IPS-18a (cell line): ENCODE results near the gene ANKRD18A.

ENCODE experiments used
- H3K27ac ChIP-seq: one replicate; pipeline ENCODE4 v1.5.1; 2013; ENCODE audit warnings: low read length
- H3K27me3 ChIP-seq: one replicate; pipeline ENCODE4 v1.6.1; 2013; ENCODE audit warnings: mild to moderate bottlenecking, low read length; ENCODE audit not compliant: control insufficient read depth, insufficient read depth
- H3K36me3 ChIP-seq: one replicate; pipeline ENCODE4 v1.6.1; 2013; ENCODE audit warnings: low read depth, low read length; ENCODE audit not compliant: control insufficient read depth
- H3K4me1 ChIP-seq: one replicate; pipeline ENCODE4 v1.6.1; 2013; ENCODE audit warnings: low read depth, low read length; ENCODE audit not compliant: control insufficient read depth
- H3K4me3 ChIP-seq: one replicate; pipeline ENCODE4 v1.5.1; 2013; ENCODE audit warnings: low read length
- H3K9ac ChIP-seq: one replicate; pipeline ENCODE4 v1.6.1; 2013; ENCODE audit warnings: mild to moderate bottlenecking, low read length, moderate library complexity
- H3K9me3 ChIP-seq: one replicate; pipeline ENCODE4 v1.6.1; 2013; ENCODE audit warnings: low read depth, low read length; ENCODE audit not compliant: control insufficient read depth

Gene ANKRD18A

DNA sequence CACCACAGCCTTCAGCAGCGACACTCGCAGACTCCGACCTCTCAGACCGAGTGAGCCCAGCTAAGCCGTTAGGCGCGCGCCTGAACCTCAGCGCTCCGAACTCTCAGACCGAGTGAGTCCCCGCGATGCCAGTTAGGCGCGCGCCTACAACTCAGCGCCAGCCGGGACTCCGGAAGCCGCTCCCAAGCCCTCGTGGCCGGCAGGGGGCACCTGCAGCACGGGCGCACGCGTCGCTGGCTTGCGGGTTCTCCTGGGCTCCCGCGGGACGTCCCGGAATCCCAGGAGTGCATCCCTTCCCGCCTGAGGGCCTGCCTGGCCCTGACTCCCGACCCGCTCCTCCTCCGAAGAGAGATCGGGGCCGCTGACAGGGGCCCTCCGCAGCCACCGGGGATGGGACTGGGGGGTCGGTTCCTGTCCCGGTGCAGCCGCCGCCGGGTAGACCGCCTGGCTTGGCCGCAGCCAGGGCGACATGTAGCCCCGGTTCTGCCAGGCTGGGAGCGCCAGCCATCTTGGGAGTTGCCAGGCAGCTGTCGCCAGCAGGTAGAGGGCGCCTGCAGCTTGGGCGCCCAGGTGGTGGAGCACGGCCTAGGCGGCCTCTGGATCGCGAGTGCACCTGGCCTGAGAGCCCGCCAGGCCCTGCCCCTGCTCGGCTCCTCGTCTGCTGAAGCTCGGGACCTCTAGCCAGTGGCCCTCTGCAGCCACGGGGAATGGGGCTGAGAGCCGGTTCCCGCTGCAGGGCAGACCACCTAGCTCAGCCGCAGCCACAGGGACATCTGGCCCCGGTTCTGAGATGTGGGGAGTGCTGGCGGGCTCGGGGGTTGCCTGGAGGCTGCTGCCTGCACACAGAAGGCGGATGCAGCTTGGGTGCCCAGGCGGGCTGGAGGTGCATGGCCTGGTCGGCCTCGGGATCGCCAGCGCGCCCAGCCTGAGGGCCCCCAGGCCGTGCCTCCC, at the start of gene ANKRD18A:
TSS of gene ANKRD18A (minus strand) at position 114 of the 951 bp plus-strand sequence. CDS start 311 bp downstream, outside the sequence.
- Histone ChIP-seq H3K27me3 (peaks cover 7% of the 10 kb centered on the region), H3K36me3 (no peaks in the 10 kb centered on the region), H3K4me1 (peaks cover 4% of the 10 kb centered on the region), H3K9ac (peak within 1 kb of the TSS; percentile 76), H3K4me3 (peak within 1 kb of the TSS; percentile 78), H3K27ac (no peak within 1 kb of the TSS), H3K9me3 (peaks cover 9% of the 10 kb centered on the region)

DNA sequence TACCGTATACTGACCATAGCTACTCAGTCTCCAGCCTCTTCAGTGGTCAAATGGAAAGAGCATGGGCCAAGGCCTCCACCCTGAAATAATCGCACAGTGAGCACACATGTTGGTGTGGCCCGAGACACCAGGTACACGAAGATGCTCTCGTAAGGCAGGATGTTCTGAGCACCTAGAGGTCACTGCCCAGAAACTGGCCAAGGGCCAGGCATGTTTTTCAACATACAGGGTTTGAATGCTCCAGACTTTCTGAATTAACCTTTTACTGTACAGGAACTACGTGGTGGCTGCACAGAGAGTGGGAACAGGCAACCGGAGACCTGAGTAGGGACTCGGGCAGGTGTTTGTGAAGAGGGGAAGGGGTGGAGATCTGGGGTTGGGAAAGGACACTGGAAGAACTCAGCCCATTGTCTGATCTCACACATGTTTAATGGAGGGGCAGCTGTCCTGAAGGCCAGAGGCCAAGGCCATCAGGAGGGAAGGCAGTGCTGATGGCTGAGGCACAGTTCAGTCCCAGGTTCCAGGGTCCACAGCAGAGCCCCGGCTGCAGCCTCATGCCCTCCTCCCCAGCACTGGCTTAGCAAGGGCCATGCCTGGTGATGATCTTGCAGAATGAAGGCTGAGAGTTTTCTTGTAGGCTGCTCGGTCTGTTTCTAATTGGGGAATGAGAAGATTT, 48.5 kb upstream of the ANKRD18A start:
- Histone ChIP-seq H3K4me1 (peaks cover 22% of the 10 kb centered on the region), H3K4me3 (no peak overlapping the region), H3K27me3 (no peaks in the 10 kb centered on the region), H3K9me3 (no peaks in the 10 kb centered on the region), H3K36me3 (no peaks in the 10 kb centered on the region), H3K27ac (no peak overlapping the region), H3K9ac (no peak overlapping the region)

DNA sequence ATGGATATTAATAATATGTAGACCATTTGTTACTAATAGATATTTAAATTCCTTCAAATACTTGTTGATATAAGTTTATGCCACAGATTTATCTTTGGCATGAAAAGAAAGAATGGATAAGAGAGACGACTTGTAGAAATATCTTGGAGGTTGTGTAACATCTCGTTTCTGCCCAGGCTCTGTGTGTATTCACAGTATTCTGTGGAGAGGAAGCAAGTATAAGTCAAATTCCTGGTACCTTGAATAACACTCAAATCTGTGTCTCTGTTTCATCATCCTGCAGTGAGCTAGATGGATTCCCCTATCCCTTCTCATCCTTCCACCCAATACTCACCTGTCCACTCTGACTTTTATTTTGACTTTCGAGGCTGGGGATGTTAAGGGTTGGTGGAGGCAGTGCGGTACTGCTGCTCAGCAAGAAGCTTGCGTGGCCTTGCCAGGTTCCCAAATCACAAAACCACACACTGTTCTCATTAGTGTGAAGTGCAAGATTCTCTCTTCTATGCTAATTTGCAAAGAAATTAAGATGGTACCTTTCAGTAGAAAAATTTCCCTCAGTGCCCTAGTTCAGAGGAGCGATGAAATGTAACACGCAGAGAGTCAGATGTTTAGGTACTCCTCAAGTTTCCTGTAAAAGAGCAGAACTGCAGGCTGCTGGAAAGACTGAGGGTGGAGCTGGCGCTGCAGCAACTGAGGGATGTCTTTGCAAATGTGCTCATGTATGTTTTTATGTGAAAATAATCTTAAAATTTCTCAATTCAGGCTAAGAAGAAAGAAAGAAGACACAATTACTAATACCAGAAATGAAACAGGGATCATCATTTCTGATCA, 42.6 kb upstream of the ANKRD18A start:
- Histone ChIP-seq H3K4me3 (no peak overlapping the region), H3K9ac (no peak overlapping the region), H3K9me3 (no peaks in the 10 kb centered on the region), H3K27ac (no peak overlapping the region), H3K4me1 (no peaks in the 10 kb centered on the region), H3K27me3 (no peaks in the 10 kb centered on the region), H3K36me3 (no peaks in the 10 kb centered on the region)

DNA sequence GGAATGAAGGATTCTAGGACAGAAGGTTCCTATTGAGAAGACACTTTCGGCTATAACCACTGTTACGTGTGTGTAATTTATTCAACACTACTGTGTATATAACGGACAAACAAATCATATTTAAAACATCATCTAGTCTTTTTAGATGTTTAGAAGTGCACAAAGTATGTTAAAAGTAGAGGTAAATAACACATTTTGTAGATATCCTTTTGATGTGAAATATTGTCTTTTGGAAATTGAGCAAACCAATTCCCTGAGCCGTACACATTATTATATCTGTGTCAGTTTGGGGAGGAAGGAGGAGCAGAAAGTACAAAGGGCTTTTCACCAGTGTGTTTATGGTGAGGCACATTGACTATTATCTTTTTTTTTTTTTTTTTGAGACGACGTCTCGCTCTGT, 39.1 kb upstream of the ANKRD18A start:
- Histone ChIP-seq H3K27ac (no peak overlapping the region), H3K36me3 (no peaks in the 10 kb centered on the region), H3K4me3 (no peak overlapping the region), H3K9me3 (no peaks in the 10 kb centered on the region), H3K9ac (no peak overlapping the region), H3K27me3 (no peaks in the 10 kb centered on the region), H3K4me1 (no peaks in the 10 kb centered on the region)

DNA sequence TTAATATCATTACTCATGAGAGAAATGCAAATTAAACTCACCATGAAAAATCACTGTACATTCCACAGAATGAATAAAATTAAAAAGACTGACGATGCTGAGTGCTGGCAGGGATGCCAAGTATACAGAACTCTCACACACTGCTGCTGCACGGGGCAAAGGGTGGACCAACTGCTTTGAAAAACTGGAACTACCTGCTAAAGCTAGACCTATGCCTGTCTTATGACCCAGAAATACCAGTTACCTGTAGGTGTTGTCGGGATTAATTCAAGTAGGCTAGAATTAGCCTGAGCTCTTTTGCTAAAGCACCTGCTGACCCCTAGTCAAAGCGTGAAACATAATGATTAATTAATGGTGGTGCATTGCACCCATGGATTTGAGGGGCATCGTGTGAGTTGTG, 36.5 kb upstream of the ANKRD18A start:
- H3K9ac ChIP-seq = no peak overlapping the region
- no peaks in the 10 kb centered on the region for H3K27me3 ChIP-seq
- H3K36me3 ChIP-seq = no peaks in the 10 kb centered on the region
- no peak overlapping the region for H3K4me3 ChIP-seq
- H3K9me3 ChIP-seq = no peaks in the 10 kb centered on the region
- no peaks in the 10 kb centered on the region for H3K4me1 ChIP-seq
- no peak overlapping the region for H3K27ac ChIP-seq

DNA sequence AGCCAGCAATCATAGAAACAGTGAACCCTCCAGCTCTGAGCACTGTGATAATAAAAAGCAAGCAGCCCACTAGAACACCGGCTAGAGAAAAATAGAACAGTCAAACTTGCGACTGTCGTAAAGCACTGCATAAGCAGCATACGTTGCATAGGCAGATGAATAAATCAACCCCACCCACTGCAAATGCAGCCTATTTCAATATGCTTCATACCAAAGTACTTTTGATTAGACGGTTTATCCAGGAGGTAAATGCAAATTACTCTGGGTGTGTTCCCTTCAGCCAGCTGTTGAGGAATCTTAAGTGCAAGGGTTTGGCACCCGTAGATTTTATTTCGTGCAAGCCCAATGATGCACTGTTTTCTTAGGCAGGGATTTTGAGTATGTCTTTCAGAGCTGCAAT, 32.1 kb upstream of the ANKRD18A start:
- H3K4me3 ChIP-seq = no peak overlapping the region
- no peaks in the 10 kb centered on the region for H3K27me3 ChIP-seq
- H3K27ac ChIP-seq = no peak overlapping the region

DNA sequence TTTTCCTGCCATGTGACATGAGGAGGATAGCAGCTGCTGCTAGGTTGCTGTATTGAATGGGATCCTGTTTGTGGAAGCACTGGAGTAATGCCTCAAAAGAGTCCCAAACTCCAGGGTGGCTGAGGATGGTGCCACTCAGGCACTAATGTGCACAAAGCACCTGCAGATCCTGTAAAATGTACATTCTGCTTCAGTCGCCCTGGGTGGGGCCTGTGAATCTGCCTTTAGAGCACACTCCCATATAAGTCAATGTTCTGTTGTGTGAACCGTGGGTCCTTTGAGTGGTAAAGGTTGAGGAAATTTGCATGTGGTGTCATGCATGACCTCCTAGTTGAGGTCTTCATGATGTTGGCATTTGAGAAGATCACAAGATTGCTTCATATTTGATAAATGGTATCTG, 31.6 kb upstream of the ANKRD18A start:
- Histone ChIP-seq H3K36me3 (no peaks in the 10 kb centered on the region), H3K4me1 (no peaks in the 10 kb centered on the region), H3K9ac (no peak overlapping the region), H3K4me3 (no peak overlapping the region), H3K27ac (no peak overlapping the region), H3K9me3 (no peaks in the 10 kb centered on the region), H3K27me3 (no peaks in the 10 kb centered on the region)

More for the DNA sequence above, 32.1 kb upstream of the ANKRD18A start:
- no peaks in the 10 kb centered on the region for H3K9me3 ChIP-seq
- no peaks in the 10 kb centered on the region for H3K36me3 ChIP-seq
- no peaks in the 10 kb centered on the region for H3K4me1 ChIP-seq
- no peak overlapping the region for H3K9ac ChIP-seq

DNA sequence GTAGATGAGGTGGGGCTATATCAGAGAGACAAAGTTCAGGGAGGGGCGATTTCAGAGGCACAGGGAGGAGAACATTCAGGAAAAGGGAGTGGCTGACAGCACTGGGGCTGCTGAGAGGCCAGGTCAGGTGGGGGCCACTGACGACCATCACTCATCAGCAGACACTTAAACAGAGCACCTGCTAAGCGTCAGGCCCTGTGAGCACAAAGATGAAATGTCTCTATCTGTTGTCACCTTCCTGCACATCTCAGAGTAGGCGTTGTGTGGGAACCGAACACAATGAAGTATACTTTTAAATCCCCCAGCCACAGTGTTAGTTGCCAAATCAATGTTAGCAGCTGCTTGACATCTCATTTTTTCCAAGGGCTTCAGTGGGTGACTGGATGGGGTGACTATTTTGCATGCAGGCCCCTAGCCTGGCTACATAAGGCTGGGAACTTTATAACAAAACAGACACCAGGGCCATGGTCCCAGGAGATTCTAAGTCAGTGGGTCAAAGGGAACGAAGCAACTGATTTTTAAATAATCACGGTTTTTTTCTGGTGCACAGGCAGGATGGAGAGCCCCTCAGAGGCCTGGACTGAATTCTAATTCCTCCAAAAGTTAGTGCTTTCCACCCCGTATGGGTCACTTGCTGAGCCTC, 31.1 kb upstream of the ANKRD18A start:
- Histone ChIP-seq H3K36me3 (no peaks in the 10 kb centered on the region), H3K4me1 (no peaks in the 10 kb centered on the region), H3K4me3 (no peak overlapping the region), H3K27ac (no peak overlapping the region), H3K9me3 (no peaks in the 10 kb centered on the region), H3K9ac (no peak overlapping the region), H3K27me3 (no peaks in the 10 kb centered on the region)

DNA sequence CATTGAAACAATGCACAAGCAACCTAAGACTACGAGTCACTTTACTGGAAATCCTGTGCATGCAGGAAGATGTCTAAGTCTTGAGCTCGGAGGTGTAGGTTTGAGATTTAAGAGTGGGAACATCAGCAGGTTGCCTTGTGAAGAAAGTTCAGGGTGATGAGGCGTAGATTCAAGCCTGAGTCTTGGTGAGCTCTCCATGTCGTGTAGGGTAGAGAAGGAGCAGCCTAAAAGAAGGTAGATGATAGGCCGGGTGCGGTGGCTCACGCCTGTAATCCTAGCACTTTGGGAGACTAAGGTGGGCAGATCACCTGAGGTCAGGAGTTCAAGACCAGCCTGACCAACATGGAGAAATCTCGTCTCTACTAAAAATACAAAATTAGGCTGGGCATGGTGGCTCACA, 30.2 kb upstream of the ANKRD18A start:
- Histone ChIP-seq H3K9me3 (no peaks in the 10 kb centered on the region), H3K27me3 (no peaks in the 10 kb centered on the region), H3K4me3 (no peak overlapping the region), H3K36me3 (no peaks in the 10 kb centered on the region), H3K27ac (no peak overlapping the region), H3K4me1 (no peaks in the 10 kb centered on the region), H3K9ac (no peak overlapping the region)

DNA sequence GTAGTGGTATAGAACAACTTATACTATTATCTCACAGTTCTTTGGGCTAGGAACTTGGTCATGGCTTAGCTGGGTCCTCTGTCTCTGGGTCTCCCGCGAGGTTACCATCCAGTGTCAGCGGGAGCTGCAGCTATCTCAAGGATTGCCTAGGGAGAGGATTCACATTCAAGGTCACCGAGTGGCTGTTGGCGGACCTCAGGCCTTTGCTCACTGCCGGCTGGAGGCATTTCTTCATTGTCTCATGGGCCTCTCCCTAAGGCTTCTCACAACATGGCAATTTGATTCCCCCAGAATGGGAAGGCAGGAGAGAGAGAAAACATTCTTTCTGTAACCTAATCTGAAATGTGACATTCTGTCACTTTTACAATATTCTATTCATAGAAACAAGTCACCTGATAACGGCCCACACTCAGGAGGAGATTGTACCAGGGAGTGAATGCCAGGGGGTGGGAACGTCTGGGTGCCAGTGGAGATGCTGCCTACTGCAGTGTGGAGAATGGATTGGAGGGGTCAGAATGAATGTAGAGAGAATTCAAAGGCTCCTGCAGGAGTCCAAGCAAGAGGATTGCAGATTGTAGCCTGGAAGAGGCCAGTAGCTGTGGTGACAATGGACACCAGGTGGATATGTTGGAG, 29.5 kb upstream of the ANKRD18A start:
- H3K36me3 ChIP-seq = no peaks in the 10 kb centered on the region

More for the DNA sequence above, 29.5 kb upstream of the ANKRD18A start:
- no peaks in the 10 kb centered on the region for H3K27me3 ChIP-seq
- H3K4me3 ChIP-seq = no peak overlapping the region
- H3K9ac ChIP-seq = no peak overlapping the region
- no peaks in the 10 kb centered on the region for H3K9me3 ChIP-seq
- H3K27ac ChIP-seq = no peak overlapping the region
- H3K4me1 ChIP-seq = no peaks in the 10 kb centered on the region
